Stimulated activated CD8-positive, alpha-beta memory T cell treated with anti-CD3 and anti-CD28 coated beads, Interleukin-15, amount 100 ng/mL, for 4 hours (primary cell): ENCODE data around the gene ZGLP1.

Experiments
- DNase-seq, 2 donors: peaks; one replicate each; pipeline ENCODE4 v3.0.0-alpha.2; 2020; ENCODE audit warnings: low read depth in 2 of 2

ZGLP1 gene

DNA sequence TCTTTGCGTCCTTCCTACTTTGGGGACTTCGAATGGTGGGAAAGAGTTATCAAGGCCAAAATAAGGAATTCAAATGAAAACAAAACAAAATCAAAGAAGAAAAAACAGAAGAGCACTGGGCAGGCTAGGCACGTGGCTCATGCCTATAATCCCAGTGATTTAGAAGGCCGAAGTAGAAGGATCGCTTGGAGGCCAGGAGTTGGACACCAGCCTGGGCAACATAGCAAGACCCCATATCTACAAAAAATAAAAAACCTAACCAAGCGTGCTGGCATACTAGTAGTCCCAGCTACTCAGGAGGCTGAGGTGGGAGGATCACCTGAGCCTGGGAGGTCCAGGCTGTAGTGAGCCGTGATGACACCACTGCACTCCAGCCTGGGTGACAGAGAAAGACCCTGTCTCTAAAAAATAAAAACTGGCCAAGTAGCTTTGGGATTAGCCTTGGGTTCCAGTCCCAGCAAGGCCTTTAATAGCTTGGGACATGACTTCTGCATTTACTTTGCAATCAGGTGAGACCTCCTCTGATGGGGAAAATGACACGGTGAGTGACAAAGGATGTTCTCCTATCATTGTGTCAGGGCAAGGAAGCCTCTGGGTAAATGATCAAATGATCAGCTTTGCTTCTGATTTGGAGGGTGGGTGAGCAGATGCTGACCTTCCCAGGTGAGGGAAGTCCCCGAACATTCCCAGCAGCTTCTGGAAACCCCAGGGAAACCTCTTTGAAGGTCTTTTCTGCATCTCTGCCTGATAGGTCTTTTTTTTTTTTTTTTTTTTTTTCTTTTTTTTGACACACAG lies 31.6 kb downstream of the ZGLP1 start:
- no peak for DNase-seq

DNA sequence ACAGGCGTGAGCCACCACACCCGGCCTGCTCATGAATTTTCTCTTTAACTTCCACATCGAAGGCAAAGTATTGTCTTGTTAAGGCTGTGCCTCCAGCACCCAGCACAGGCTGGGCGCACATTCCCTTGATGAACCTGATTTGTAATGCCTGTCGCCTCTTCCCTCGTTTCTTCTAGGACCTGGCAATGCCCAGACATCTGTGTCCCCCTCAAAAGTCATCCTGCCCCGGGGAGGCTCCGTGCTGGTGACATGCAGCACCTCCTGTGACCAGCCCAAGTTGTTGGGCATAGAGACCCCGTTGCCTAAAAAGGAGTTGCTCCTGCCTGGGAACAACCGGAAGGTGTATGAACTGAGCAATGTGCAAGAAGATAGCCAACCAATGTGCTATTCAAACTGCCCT lies 35.0 kb downstream of the ZGLP1 start:
- no peak for DNase-seq

DNA sequence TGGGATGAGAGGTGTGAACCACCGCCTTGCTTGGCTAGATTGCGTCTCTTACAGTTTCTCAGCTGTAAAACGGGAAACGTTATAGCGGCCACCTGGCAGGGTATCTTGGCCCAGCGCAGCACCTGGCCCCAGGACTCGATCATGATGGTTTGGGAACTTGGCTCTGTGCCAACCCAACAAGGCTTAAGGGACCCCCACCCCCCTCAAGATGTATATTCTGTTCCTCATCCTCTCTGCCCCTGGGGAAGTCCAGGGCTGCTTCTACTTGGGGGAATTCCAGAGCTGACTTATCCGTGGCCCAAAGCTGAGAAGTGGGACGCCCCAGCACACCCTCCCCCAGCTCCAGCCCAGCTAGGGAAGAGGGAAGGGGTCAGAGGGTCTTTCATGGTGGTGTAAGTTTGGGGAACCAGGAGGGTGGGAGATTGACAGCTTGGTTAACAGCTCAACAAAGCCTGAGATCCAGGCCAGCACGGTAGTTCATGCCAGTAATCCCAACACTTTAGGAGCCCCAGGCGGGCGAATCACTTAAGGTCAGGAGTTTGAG lies 38.0 kb downstream of the ZGLP1 start:
- DNase-seq, result no peak

DNA sequence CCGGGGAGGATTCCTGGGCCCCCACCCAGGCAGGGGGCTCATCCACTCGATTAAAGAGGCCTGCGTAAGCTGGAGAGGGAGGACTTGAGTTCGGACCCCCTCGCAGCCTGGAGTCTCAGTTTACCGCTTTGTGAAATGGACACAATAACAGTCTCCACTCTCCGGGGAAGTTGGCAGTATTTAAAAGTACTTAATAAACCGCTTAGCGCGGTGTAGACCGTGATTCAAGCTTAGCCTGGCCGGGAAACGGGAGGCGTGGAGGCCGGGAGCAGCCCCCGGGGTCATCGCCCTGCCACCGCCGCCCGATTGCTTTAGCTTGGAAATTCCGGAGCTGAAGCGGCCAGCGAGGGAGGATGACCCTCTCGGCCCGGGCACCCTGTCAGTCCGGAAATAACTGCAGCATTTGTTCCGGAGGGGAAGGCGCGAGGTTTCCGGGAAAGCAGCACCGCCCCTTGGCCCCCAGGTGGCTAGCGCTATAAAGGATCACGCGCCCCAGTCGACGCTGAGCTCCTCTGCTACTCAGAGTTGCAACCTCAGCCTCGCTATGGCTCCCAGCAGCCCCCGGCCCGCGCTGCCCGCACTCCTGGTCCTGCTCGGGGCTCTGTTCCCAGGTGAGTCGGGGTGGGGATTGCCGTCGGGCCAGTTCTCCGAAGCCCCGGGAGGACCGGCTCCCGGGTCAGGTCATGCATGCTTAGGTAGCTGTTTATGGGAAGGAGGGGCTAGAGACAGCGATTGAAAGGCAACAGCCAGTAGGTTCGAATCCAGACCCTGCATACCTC lies 38.8 kb downstream of the ZGLP1 start, which contains the start of gene ICAM1:
Gene ICAM1, plus strand, starts transcription at position 505 of the 779 bp plus-strand sequence. Its CDS starts 40 bp downstream, at position 545.
- peak; percentile 58 to 68 for DNase-seq

DNA sequence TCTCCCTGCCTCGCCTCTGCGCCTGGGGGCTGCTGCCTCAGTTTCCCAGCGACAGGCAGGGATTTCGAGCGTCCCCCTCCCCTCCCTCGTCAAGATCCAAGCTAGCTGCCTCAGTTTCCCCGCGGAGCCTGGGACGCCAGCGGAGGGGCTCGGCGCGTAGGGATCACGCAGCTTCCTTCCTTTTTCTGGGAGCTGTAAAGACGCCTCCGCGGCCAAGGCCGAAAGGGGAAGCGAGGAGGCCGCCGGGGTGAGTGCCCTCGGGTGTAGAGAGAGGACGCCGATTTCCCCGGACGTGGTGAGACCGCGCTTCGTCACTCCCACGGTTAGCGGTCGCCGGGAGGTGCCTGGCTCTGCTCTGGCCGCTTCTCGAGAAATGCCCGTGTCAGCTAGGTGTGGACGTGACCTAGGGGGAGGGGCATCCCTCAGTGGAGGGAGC lies 39.4 kb downstream of the ZGLP1 start:
- DNase-seq, result peak; percentile 60

DNA sequence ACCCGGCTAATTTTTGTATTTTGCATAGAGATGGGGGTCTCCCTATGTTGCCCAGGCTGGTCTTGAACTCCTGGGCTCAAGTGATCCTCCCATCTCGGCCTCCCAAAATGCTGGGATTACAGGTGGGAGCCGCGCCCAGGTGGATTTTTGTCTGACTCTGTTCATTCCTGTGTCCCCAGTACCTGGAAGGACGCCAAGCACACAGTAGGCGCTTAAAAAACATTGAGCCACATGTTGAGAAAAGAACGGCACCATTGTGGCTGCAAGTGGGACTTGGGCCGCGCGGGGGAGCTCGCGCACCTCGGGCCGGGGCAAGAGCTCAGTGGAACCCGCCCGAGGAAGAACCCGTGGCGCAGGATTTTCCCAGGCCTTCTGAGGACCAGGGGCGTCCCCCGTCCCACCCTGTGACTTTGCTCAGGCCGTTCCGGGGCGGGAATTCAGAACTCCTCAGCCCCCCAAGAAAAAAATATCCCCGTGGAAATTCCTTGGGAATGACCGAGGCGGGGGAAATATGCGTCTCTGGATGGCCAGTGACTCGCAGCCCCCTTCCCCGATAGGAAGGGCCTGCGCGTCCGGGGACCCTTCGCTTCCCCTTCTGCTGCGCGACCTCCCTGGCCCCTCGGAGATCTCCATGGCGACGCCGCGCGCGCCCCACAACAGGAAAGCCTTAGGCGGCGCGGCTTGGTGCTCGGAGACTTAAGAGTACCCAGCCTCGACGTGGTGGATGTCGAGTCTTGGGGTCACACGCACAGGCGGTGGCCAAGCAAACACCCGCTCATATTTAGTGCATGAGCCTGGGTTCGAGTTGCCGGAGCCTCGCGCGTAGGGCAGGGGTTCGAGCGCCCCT lies 40.1 kb downstream of the ZGLP1 start:
- peak; percentile 71 for DNase-seq

DNA sequence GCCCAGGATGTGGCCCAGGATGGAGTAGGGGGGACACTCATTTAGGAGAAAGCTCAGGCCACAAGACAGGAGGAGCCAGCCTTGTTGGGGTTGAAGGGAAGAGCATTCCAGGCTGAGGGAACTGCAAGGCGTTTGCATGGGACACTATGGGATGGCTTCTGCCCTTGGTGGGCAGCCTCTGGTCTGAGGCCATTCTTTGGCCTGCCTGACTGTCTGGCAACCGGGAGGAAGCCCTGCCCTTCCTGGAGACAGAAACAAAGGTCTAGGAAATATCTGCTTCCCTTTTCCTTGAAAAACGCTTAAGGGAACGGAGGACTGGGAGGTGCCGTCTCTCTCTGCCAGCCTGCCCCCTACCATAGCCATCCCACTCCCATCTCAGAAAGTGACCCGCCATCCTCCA lies 41.5 kb downstream of the ZGLP1 start:
- DNase-seq, result no peak

DNA sequence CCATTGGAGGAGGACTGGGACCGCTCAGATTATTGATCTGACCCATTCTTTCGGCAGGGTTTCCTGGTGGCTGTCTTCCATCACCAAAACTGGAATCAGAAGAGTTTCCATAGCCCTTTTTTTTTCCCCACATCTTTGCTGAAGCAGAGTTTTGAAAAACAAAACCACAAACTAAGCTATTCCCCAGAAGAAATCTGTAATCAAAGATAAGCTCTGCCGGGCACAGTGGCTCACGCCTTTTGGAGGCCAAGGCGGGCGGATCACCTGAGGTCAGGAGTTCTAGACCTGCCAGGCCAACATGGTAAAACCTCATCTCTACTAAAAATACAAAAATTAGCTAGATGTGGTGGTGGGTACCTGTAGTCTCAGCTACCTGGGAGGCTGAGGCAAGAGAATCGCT lies 42.9 kb downstream of the ZGLP1 start:
- DNase-seq, result no peak

DNA sequence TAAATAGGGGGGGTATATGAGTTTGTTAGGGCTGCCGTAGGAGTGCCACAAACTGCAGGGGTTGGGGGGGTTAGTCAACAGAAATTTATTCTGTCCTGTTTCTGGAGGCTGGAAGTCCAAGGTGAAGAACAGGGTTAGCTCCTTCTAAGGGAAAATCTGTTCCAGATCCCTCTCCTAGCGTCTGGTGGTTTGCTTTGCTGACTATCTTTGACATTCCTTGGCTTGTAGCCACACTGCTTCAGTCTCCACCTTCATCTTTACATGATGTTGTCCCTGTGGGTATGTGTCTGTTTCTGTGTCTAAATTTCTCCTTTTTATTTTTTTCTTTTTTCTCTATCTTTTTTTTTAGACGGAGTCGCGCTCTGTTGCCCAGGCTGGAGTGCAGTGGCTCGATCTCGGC lies 46.8 kb downstream of the ZGLP1 start:
- no peak for DNase-seq

DNA sequence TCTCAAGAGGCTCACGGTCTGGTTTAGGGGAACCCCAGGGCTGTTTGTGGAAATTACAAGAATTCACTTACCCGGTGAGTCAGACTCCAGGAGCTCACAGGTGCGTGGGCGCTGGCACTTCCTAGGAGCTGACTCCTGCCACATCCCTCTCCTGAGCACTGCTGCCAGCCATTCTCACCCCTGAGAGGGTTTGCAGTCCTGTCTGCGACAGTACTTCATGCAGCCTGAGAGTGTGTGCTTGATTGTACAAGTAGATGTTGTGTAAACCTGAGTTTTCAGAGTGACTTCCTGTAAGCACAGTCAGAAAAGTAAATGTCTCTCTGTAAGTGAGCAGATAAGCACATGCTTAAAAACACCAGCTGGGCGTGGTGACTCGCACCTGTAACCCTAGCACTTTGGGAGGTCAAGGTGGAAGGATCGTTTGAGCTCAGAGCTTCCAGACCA lies 49.5 kb downstream of the ZGLP1 start:
- DNase-seq, result peak in 1 of 2 donors; percentile 29

DNA sequence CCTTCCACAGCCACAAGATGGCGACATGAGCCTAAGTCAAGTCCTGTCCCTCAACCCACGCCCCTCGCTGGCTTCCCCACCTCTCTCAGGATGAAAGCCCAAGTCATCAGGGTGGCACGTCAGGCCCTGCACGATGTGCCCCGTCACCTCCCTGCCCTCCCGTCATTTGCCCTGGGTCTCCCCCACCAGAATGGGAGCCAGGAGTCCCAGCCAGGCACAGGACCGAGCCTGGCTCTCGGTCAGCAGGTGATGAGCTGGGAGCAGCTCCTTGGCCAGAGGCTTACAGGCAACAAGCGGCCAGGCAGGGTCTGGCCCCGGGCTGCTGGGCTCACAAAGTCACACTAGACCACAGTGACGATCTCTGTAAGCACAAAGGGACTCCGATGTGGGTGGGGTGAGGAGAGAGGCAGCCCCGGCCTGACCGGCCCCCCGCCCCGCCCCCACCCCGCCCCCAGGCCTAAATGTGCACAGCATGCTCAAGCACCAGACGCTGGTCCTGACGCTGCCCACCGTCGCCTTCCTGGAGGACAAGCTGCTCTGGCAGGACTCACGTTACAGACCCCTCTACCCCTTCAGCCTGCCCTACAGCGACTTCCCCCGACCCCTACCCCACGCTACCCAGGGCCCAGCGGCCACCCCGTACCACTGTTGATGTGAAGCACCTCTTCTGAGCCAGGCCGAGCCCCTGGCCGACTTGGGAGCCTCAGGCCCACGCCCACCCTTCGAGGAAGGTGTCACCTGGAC lies 50.3 kb downstream of the ZGLP1 start:
- peak; percentile 63 to 92 for DNase-seq

DNA sequence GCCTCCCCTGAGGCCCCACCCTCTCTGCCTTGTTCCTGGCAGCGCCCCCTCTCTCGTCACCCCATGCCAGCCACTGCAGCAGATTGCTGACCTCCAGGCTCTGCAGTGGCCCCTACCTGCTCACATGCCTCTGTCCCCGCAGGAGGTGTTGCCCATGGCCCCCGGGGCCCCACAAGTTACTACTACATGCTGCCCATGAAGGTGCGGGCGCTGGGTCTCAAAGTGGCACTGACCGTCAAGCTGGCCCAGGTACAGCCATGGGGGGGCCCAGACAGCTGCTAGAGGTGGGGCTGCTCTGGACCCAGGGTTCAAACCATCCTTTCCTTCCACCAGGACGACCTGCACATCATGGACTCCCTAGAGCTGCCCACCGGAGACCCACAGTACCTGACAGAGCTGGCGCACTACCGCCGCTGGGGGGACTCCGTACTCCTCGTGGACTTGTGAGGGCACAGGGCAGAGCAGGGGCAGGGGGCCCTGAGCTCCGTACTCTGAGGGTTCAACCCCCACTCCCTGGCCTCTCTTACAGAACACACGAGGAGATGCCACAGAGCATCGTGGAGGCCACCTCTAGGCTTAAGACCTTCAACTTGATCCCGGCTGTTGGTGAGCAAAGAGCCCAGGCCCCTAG lies 51.4 kb downstream of the ZGLP1 start:
- DNase-seq, result no peak

DNA sequence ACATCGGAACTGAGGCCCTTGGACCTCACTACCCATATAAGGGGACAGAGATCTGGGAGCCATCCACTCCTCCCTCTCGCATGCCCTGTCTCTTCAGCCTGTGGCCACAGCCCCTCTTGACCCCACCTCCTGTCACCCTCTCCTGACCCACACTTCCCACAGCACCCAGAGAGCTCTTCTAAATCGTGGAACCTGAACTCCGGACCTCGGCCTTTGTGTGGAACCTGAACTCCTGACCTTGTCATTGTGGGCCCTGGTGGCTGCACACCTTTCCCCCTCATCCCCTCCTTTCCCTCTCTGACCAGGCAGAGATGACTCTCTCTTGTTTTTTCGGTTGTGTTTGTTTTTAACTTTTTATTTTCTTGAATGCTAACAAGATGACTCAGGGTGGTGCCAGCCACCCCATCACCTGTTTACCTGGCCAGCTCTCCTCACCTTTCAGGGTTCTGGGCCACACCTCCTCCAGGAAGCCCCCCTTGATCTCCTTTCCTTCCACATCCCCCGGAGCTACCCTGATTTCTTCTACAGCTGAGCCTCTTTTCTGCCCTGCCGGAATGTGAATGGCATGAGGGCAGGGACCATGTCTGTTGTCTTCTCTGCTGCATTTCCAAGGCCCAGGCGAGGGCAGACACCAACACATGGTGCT lies 52.5 kb downstream of the ZGLP1 start:
- no peak for DNase-seq

DNA sequence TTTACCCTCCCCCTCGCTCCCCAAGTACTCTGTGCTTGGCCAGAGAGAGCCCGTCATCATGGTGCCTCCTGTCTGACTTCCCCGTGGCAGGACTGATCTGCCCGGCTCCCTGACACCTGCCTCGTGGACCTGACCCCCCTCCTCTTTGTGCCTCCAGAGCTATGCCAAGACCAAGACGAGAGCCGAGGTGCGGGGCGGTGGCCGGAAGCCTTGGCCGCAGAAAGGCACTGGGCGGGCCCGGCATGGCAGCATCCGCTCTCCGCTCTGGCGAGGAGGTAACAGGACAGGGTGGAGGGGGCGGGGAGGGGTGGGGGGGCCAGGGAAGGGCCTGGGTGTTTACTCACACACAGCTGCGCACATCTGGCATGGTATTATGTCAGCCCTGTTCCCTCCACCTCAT lies 53.1 kb downstream of the ZGLP1 start:
- no peak for DNase-seq

DNA sequence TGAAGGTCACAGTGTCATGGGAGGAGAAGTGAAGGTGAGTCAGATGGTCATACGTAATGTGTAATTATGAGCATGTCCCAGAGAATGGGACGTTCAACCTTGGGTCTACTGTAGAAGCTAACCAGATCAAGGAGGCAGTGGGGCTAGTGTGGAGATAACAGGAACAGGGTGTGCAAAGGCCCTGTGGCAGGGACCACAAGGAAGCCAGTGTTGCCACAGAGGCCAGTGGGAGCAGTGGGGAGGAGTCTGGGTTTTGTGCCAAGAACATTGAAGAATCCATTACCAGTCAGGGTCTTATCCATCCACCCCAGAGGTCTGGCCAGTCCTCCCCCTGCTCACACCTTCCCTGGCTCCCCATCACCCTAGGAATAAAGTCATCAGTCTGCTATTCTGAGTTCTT lies 54.3 kb downstream of the ZGLP1 start:
- DNase-seq, result no peak
